NCI-H2171 treated with DMSO at 0.1 percent for 48 hours (cell line): ENCODE measurements around the gene SLC6A6.

Experiments
- DNase-seq: peaks from one replicate; lab custom pipeline; 2025; lab: John Stamatoyannopoulos, UW

The SLC6A6 gene

GRCh38 chr3:14470461-14470860 lies 68.1 kb downstream of the SLC6A6 start:
- no peak for DNase-seq

DNA sequence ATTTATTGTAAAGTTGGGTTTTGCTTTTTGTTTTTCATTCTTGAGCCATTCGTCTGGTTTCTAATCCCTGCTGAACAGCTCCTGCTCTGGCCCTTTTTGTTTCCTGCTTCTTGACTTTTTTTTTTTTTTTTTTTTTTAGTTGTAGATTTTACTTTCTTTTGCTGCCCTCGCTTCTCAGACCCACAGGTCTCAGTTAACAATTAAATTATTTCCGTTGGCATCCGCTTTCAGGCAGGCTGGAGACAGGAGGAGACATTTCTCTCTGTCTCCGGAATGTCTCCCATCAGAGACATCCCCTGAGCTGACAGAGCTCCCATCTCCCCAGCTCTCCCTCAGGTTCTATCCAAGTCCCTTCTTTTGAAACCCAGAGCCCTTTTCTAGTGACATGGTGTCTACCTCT lies 68.6 kb downstream of the SLC6A6 start:
- no peak for DNase-seq

GRCh38 chr3:14471690-14472089 lies 69.3 kb downstream of the SLC6A6 start:
- no peak for DNase-seq

- no peak for DNase-seq
These were observed 70.3 kb downstream of the SLC6A6 start for GRCh38 chr3:14472471-14473351.

DNA sequence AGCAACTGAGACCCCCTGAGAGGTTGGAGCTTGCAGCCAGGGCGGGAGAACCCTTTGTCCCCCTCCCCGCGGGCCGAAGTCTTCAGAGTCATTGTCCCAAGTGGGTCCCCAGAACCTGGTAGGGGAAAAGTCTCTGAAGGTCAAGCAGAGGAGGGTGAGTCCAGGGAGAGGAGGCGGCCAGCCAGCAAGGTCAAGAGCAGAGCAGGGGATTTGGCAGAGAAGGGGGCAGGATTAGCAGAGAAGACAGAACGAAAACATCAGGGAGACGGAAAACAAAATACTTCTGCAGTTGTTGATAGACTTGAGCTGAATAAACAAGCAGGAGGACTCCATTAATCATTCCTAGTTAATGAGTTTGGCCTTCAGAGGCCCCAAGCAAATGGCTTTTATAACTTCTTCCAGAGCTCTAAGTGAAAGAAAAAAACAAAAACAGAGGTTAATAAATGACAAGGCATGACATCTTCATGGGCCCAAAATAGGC lies 71.0 kb downstream of the SLC6A6 start:
- DNase-seq = no peak

GRCh38 chr3:14474363-14475081 lies 72.1 kb downstream of the SLC6A6 start:
- no peak for DNase-seq

DNA sequence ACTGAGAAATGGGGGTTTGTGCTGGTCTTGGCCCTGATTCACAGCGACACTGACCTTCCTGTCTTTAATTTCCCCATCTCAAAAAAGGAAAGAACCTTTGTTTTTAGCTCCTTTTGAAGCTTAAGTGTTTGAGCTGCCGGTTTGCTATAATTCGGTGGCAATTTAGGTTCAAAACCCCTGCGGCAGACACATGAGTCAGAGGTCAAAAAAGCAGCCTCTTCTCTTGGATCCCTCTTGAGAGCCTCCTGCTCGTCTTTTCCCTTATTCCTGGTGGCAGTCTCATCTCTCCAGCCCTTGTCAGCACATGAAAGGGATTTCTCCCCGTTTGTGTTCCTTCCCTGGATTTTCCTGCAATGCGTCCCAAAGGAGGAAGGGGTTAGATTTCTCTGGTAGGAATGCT lies 73.2 kb downstream of the SLC6A6 start:
- no peak for DNase-seq

DNA sequence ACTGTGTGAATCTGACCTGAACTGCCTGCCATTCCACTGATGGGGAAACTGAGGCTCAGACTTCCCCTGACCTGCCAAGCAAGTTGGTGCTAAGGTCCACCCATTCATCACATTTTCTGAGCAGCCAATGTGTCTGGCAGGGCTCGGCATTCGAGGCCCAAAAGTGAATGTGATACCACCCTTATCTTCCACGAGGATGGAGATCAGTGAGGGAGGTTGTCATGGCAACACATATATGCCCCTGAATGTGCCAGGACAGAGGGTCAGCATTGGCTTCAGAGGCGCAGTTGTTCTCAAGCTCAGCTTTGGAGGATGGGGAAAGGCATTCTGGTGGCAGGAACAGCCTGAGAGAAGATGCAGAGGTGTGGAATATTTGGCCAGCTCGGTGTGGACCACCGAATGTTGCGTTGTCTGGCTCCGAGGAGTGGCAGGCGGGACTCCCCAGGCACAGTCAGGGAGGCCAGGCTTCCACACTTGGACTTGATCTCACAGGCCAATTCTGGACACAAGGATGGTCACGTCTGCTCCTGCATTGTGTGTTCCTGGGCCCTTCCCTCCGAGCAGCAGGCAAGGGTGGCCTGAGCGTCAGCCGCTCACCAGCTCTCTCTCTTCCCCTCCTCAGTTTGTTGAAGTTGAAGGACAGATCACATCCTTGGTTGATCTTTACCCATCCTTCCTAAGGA lies 74.3 kb downstream of the SLC6A6 start:
- DNase-seq = no peak

GRCh38 chr3:14477311-14477935 lies 75.0 kb downstream of the SLC6A6 start:
- no peak for DNase-seq

- DNase-seq = no peak
These were observed 76.6 kb downstream of the SLC6A6 start for GRCh38 chr3:14478956-14479550.

DNA sequence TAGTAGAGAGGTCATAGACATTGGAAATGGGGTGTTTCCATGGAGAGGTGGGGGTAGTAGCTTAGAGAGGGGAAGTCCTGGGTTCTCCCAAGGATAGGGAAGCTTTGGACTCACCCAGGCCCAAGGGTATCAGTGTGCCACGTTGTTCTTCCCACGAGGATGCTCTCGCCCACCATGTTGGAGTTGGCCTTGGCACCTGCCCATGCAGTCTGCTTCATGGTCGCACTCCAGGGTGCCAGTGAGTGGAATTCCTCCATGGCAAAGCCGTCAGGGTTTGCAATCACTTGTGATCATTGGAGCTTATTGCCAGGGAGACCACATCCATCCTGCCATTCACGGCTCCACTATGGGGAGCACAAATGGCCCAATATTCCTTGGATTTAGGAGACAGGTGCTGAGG lies 77.2 kb downstream of the SLC6A6 start:
- no peak for DNase-seq

DNA sequence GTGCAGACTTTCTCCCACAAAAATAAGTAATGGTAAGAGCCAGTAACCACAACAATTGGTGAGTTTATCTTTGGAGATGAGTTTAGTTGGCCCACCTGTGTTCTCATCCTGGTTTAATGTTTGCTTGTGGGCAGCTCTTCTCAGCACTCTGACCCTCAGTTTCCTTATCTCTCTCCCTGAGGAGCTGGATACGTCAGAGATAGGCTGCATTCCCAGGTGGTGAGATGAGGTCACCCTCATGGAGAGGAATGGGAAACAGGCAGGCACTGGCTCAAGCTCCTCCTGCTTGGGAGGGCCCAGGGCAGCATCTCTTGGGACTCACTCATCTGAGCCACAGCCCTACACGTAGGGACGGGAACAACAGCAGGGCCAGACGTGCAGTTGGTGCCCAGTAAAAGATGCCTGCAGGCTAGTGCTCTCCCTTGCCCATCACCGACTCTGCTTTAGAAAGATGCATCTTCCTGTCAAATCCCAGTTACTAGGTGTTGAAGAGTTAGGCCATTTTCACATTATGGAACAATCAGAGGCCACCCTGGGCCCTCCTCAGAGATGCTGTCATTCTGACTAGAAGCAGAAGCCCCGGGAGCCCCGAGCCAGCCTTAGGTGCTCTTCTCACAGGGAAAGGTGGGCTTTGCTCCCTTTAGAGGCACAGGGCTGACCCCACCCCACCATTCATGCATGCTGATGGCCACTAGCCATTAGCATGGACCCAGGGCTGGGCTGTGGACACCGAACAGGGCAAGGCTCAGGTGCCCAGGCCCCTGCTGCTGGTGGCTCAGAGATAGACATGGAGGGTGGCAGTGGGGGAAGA lies 78.0 kb downstream of the SLC6A6 start:
- no peak for DNase-seq

- no peak for DNase-seq
These were observed 78.7 kb downstream of the SLC6A6 start for GRCh38 chr3:14481018-14481645.

DNA sequence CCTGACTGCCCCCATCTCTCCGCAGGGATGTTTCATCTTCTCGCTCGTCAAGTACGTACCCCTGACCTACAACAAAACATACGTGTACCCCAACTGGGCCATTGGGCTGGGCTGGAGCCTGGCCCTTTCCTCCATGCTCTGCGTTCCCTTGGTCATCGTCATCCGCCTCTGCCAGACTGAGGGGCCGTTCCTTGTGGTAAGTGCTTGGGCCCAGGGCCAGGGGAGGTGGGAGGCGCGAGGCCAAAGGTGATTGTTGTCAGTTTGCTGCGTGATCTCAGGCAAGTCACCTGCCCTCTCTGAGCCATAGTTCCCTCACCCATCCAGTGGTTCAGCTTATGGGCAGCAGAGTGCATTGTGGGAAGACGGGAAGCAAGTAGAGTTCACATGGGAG lies 79.2 kb downstream of the SLC6A6 start:
- no peak for DNase-seq

DNA sequence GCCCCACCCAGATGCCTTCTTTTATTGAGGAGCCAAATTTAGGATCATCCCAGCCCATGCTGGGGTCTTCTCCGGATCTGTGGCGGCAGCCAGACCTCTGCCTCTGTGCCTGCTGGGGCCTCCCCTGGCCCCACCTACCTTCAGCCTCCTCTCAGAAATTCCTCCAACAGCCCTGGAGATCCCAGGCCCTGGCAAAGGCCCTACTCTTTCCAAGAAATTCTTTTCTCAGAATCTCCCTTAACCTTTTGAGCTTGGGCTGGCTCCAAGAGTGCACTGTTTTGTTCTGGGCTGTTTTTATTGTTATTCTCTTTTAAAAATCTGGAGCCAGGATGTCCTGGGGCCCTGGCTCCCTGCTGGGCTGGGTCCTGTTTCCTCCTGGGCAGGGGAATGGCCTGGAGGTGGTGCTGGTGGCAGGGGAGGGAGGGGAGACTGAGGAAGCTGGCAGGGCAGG lies 79.9 kb downstream of the SLC6A6 start:
- no peak for DNase-seq

DNA sequence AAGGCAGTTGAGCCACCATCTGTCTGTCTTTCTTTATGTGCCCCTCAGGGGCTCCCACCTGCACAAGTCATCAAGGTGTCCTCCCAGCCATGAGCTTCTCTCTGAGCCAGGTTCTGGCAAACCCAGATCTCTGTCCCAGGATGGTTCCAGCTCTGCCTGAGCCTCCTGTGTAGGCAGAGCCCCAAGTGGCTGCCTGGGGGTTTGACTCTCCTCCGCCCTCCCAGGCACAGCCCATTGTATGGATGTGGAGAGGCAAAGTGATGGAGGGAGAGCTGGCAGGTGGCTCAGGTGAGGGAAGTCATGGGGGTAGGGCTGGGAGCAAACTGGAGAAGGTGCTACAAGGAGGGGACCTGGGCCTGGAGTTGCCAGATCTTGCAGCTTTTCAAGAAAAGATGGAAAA lies 80.9 kb downstream of the SLC6A6 start:
- DNase-seq = no peak

- DNase-seq = no peak
These were observed 82.3 kb downstream of the SLC6A6 start for GRCh38 chr3:14484741-14485140.

- no peak for DNase-seq
These were observed 83.6 kb downstream of the SLC6A6 start for GRCh38 chr3:14485981-14486380.

DNA sequence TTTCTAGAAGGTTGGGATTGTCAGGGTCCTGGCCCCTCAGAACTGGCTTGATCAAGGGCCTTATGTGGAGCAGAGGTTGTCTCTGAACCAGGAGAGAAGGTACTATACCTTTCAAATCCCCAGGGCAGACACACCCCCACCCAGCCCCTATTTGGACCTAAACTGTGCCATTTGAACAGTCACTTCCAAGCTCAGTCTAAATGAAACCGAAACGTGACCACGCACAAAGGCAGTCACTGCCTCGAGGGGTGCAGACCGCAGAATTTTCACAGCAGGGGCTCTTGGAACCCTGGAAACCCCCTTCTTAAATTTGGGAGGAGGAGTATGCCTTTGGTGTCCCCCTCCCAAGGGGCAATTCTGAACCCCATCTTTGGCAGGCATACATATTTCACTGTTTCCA lies 84.1 kb downstream of the SLC6A6 start:
- no peak for DNase-seq

- no peak for DNase-seq
These were observed 84.7 kb downstream of the SLC6A6 start for GRCh38 chr3:14487086-14487485.
